ENCODE data around the gene SEC22A. TPM values are rescaled to one million over a fixed set of nuclear protein-coding genes. Genes with fewer than 3 reads are reported as not detected.

Gene SEC22A
- total and polyA plus RNA-seq, 2 of the 8 experiments (the other 6 are each of a cell fraction or from before 2014, with no cell fraction given) = 10.6 to 17.1 TPM

DNA sequence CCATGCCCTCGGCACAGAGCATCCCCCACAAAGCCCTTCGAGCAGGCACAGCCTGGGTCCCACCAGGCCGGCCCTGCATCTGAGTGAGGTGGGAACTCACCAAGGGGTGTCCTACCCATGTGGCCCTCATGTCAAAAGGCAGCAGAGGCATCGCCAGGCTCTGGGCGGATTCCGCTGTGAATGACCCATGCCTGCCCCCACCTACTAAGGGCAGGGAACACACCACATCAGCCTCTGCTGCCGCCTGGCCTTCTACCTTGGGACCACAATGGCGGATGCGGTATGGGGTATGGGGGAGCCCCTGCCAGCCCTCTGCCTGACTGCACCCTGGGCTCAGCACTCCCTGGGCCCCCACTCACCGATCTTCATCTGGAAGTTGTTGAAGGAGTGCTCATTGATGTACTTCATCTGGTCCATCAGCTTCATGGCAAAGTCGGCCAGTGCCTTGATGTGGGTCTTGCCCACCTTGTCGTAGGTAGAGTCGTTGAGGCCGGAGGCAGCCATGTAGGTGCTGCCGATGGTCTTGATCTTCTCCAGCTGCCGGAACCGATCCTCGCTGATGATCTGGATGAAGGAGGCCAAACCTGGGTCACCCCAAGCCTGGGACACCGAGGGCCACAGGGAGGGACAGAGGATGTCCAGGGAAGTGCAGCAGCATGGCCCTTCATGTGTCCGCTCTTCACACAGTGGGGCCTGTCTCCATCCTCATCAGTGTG is 87.8 kb downstream of the SEC22A start:
- H3K9me3 ChIP-seq (ENCODE audit: insufficient read depth in 2 of 2, low read depth in 1 of 2, low read length in 1 of 2) = no peaks in the 10 kb centered on the region
- CTCF ChIA-PET (ENCODE audit: partially characterized antibody) = interaction anchor here (1.7 to 3.7 kb wide), 3 partner anchors 8 to 25 kb away, joined by 5 to 28 read pairs (median 15); no protein-coding TSS in a partner anchor
- H3K23ac ChIP-seq (ENCODE audit: insufficient read length) = no peak overlapping the region
- no peak for TF ChIP-seq POU5F1 (IDR thresholded peaks at IDR 0.05; ENCODE audit: low read depth, low read length)
- TF ChIP-seq SAP30 (IDR thresholded peaks at IDR 0.05; ENCODE audit: insufficient read depth, insufficient replicate concordance, low read length) = no peak
- no peak for TF ChIP-seq TAF1 (IDR thresholded peaks at IDR 0.05; ENCODE audit: low read depth, low read length)
- no peak for TF ChIP-seq SUZ12 (IDR thresholded peaks at IDR 0.05; ENCODE audit: low read length)
- TF ChIP-seq JUN (IDR thresholded peaks at IDR 0.05; ENCODE audit: low read depth, low read length) = no peak
- TF ChIP-seq TEAD4 (IDR thresholded peaks at IDR 0.05; ENCODE audit: low read depth, low read length) = no peak
- no peak for TF ChIP-seq SIX5 (IDR thresholded peaks at IDR 0.05; ENCODE audit: low read depth, low read length)
- TF ChIP-seq HDAC2 (IDR thresholded peaks at IDR 0.05; ENCODE audit: borderline replicate concordance in 1 of 2, low read depth in 2 of 2, low read length in 2 of 2) = no peak

More for the DNA sequence above, 87.8 kb downstream of the SEC22A start:
- Histone ChIP-seq H3K4me2 (ENCODE audit: insufficient read depth in 1 of 2, low read depth in 2 of 2, low read length in 2 of 2) (no peak overlapping the region), H3K27ac (ENCODE audit: low read depth, low read length) (no peak overlapping the region), H4K20me1 (replicated peaks in 1 of 2; ENCODE audit: control insufficient read depth in 1 of 2, insufficient read depth in 2 of 2, low read length in 2 of 2) (peaks cover 4 to 26% of the 10 kb centered on the region in 2 experiments), H3K36me3 (ENCODE audit: control insufficient read depth in 2 of 4, insufficient read depth in 4 of 4, low read length in 3 of 4) (peaks cover 7 to 26% (median 24%) of the 10 kb centered on the region in 4 experiments), H3K9ac (replicated peaks in 1 of 4; ENCODE audit: extremely low read depth in 1 of 4, low read depth in 3 of 4, low read length in 3 of 4) (no peak overlapping the region), H4K8ac (ENCODE audit: extremely low read depth, insufficient read depth, low read length) (0 out of 2 replicates have a peak overlapping the region, but pooled peaks have one; percentile 45), H3K23me2 (ENCODE audit: low read depth, low read length) (no peaks in the 10 kb centered on the region), H3K79me2 (ENCODE audit: control insufficient read depth in 1 of 2, insufficient read depth in 2 of 2, low read length in 2 of 2) (no peaks in the 10 kb centered on the region), H2BK120ac (replicated peaks; ENCODE audit: low read depth, low read length) (no peak overlapping the region), H3K4me3 (ENCODE audit: extremely low read depth in 1 of 4, insufficient read depth in 2 of 4, low read depth in 3 of 4, low read length in 4 of 4) (no peak overlapping the region), H2BK5ac (ENCODE audit: low read depth, low read length) (no peak overlapping the region), H2AK5ac (ENCODE audit: low read depth, low read length) (no peak overlapping the region), H2BK15ac (ENCODE audit: low read length) (no peak overlapping the region), H2BK12ac (ENCODE audit: low read depth, low read length) (no peak overlapping the region), H2AFZ (ENCODE audit: low read length) (no peak overlapping the region), H3K56ac (replicated peaks; ENCODE audit: insufficient read length, low read depth, low read length) (no peak overlapping the region), H4K5ac (ENCODE audit: insufficient read length, low read depth, low read length) (no peak overlapping the region), H3K4me1 (replicated peaks in 1 of 4; ENCODE audit: control insufficient read depth in 3 of 4, insufficient read depth in 4 of 4, low read length in 3 of 4) (peaks cover 0 to 2% (median 0%) of the 10 kb centered on the region in 4 experiments; a peak in 2 of 7 replicates), H3K14ac (ENCODE audit: insufficient read length) (no peak overlapping the region), H3K4ac (replicated peaks; ENCODE audit: insufficient read length, low read depth, low read length) (no peak overlapping the region), H3K27me3 (replicated peaks in 1 of 4; ENCODE audit: control insufficient read depth in 3 of 4, extremely low read depth in 1 of 4, insufficient read depth in 3 of 4, low read length in 3 of 4) (no peaks in the 10 kb centered on the region), H2BK20ac (ENCODE audit: low read length) (no peak overlapping the region), H3K18ac (ENCODE audit: extremely low read depth, low read length) (no peak overlapping the region), H4K91ac (replicated peaks; ENCODE audit: insufficient read length, low read length) (no peak overlapping the region), H3K79me1 (ENCODE audit: low read depth, low read length) (no peaks in the 10 kb centered on the region)
- DNase-seq (ENCODE audit: low read depth in 1 of 2, low spot score in 2 of 2) = no peak
- FAIRE-seq = no peak
- POLR2A ChIA-PET (ENCODE audit: partially characterized antibody) = interaction anchor here (0.8 to 0.9 kb wide), 2 partner anchors 9 to 10 kb away, joined by 3 read pairs; no protein-coding TSS in a partner anchor
- WGBS, 2 experiments (ENCODE audit: extremely low coverage in 1 of 2, insufficient coverage in 1 of 2, insufficient read length in 1 of 2, insufficient replicate concordance in 2 of 2, low coverage in 1 of 2, low lambda C conversion rate in 2 of 2, missing lambda C conversion rate in 1 of 2) = 95% methylated on average over 20 of the region's 20 CpGs; no CpG with 5 or more reads in 1 of the 2 experiments
